PFSK-1 (cell line): Measurements from ENCODE around the gene BRD7.

Experiments
- FOXP2 ChIP-seq: optimal IDR thresholded peaks from 2 replicates; pipeline ENCODE3; 2011; ENCODE audit warnings: borderline replicate concordance, control low read depth, inconsistent platforms; ENCODE audit not compliant: insufficient read depth; ENCODE audit errors: extremely low read length, extremely low read depth
- POLR2AphosphoS5 ChIP-seq: IDR thresholded peaks from 2 replicates; pipeline ENCODE4 v1.6.1; 2012; ENCODE audit warnings: low read depth, mild to moderate bottlenecking, control low read depth, low read length, moderate library complexity
- REST ChIP-seq, 2 experiments: IDR thresholded peaks; 2 replicates each; pipeline versions ENCODE4 v1.6.1 to v1.8.0; 2011 to 2012; ENCODE audit warnings: low read depth in 2 of 2, low read length in 2 of 2, control low read depth in 1 of 2, inconsistent platforms in 1 of 2, mild to moderate bottlenecking in 1 of 2, moderate library complexity in 1 of 2; ENCODE audit not compliant: insufficient read depth in 1 of 2
- SIN3A ChIP-seq: IDR thresholded peaks from 2 replicates; pipeline ENCODE4 v1.6.1; 2012; ENCODE audit warnings: mild to moderate bottlenecking, low read length, moderate library complexity, borderline replicate concordance; ENCODE audit not compliant: insufficient read depth
- TAF1 ChIP-seq: IDR thresholded peaks from 2 replicates; pipeline ENCODE4 v1.6.1; 2012; ENCODE audit warnings: low read length, control low read depth, borderline replicate concordance; ENCODE audit not compliant: insufficient read depth

The BRD7 gene

GRCh38 chr16:50398336-50398735, 29.5 kb upstream of the BRD7 start:
- TF ChIP-seq FOXP2 (no peak), SIN3A (no peak), REST (IDR thresholded peaks at IDR 0.05; ENCODE audit: insufficient read depth in 1 of 2, low read depth in 2 of 2, low read length in 2 of 2) (no peak), TAF1 (no peak), POLR2AphosphoS5 (no peak)

- TF ChIP-seq POLR2AphosphoS5 (no peak), TAF1 (no peak), REST (IDR thresholded peaks at IDR 0.05; ENCODE audit: insufficient read depth in 1 of 2, low read depth in 2 of 2, low read length in 2 of 2) (no peak), SIN3A (no peak)
These were observed 28.2 kb upstream of the BRD7 start for GRCh38 chr16:50396761-50397535.

- no peak for TF ChIP-seq TAF1
- TF ChIP-seq SIN3A: no peak
- no peak for TF ChIP-seq REST (IDR thresholded peaks at IDR 0.05; ENCODE audit: insufficient read depth in 1 of 2, low read depth in 2 of 2, low read length in 2 of 2)
These were observed 27.2 kb upstream of the BRD7 start for GRCh38 chr16:50395763-50396710.

DNA sequence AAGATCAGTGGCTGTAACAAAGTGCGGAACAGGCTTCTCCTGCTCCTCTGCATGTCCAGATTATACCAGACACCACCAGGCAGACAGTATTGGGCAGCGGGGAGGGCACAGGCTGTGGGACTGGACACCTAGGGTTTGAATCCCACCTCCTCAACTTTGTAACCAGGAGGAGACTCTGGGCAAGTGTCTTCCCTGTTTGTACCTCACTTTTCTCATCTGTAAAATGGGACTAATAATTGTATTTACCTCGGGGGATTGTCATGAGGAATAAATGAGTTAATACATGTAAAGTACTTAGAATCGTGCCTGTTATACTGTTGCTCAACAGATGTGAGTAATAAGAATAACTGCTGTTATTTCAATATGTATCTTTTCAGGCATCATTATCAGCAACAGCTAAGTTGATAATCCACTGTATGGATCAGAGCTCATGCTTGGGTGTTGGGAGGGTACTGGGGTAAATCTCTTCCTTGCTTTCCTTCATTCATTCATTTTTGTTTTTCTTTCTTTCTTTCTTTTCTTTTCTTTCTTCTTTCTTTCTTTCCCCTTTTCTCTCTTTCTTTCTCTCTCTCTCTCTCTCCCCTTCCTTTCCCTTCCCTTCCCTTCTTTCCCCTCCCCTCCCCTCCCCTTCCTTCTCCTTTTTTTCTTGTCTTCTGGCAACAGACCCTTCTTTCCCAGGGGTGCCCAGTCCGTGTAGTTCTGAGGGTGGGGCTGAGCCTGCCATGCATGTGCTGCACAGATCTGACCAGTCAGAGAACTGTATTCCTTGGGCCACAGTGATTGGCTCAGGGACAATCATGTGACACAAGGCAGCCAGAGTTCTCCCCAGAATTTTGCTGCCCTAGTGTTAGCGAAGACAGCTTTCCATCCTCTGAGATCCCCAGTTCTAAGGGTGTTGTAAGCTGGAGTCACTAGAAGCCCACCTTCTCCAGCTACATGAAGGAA, 25.3 kb upstream of the BRD7 start:
- TF ChIP-seq REST (IDR thresholded peaks at IDR 0.05; ENCODE audit: insufficient read depth in 1 of 2, low read depth in 2 of 2, low read length in 2 of 2): no peak
- no peak for TF ChIP-seq TAF1
- TF ChIP-seq SIN3A: no peak
- no peak for TF ChIP-seq FOXP2
- TF ChIP-seq POLR2AphosphoS5: no peak
